Stomach (tissue), 4 donors: ENCODE measurements around the gene ARRB2.

Experiments
- POLR2A ChIP-seq, 4 donors: fragments of 450-650 bp; IDR thresholded peaks; one replicate each; pipeline ENCODE4 v1.6.1; 2016; ENCODE audit warnings: antibody characterized with exemption in 4 of 4, control low read depth in 2 of 4, mild to moderate bottlenecking in 1 of 4, moderate library complexity in 1 of 4
- POLR2AphosphoS5 ChIP-seq, 3 donors: sonication (generic); formaldehyde crosslinking; IDR thresholded peaks; one replicate each; pipeline ENCODE4 v1.6.1; 2016; ENCODE audit warnings: antibody characterized with exemption in 3 of 3
- TF ChIP-seq, protein P1 (sequence below), 7 experiments: fragments of 450-650 bp in 4 of 7; fragments of 200-600 bp in 3 of 7; sonication (generic) in 3 of 7; IDR thresholded peaks; one replicate each; pipeline ENCODE4 v1.5.1; 2016 to 2019; ENCODE audit warnings: antibody characterized with exemption in 7 of 7, control low read depth in 2 of 7, mild to moderate bottlenecking in 1 of 7

DNA sequence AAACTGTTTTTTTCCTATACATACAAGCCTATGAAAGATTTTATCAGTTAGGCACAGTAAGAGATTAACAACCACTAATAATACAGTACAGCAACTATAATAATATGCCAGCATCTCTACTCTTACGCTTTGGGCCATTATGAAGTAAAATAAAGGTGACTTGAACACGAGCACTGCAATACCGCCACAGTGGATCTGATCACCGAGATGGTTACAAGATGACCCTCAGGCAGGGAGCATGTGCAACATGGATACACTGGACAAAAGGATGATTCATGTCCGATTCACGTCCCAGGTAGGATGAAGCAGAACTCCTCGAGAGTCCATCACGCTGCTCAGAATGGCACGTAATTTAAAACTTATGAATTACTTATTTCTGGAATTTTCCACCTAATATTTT, 17.0 kb upstream of the ARRB2 start:
- TF ChIP-seq POLR2AphosphoS5 (IDR thresholded peaks at IDR 0.05) = no peak
- TF ChIP-seq, protein P1, sequence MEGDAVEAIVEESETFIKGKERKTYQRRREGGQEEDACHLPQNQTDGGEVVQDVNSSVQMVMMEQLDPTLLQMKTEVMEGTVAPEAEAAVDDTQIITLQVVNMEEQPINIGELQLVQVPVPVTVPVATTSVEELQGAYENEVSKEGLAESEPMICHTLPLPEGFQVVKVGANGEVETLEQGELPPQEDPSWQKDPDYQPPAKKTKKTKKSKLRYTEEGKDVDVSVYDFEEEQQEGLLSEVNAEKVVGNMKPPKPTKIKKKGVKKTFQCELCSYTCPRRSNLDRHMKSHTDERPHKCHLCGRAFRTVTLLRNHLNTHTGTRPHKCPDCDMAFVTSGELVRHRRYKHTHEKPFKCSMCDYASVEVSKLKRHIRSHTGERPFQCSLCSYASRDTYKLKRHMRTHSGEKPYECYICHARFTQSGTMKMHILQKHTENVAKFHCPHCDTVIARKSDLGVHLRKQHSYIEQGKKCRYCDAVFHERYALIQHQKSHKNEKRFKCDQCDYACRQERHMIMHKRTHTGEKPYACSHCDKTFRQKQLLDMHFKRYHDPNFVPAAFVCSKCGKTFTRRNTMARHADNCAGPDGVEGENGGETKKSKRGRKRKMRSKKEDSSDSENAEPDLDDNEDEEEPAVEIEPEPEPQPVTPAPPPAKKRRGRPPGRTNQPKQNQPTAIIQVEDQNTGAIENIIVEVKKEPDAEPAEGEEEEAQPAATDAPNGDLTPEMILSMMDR (IDR thresholded peaks at IDR 0.05) = no peak
- no peak for TF ChIP-seq POLR2A (IDR thresholded peaks at IDR 0.05)
